Mucosa of rectum (tissue), 2 donors: ENCODE data around the gene MYO6.
A peak's percentile ranks its signal among the peaks of the same experiment; 100 is the strongest.

Experiments used
- H3K27ac ChIP-seq, 2 donors: one replicate each; pipeline ENCODE4 v1.7.0; 2013; ENCODE audit warnings: inconsistent platforms in 2 of 2, low read depth in 2 of 2, low read length in 2 of 2
- H3K27me3 ChIP-seq, 2 donors: one replicate each; pipeline ENCODE4 v1.7.0; 2013; ENCODE audit warnings: low read length in 2 of 2; ENCODE audit not compliant: control insufficient read depth in 2 of 2, insufficient read depth in 2 of 2
- H3K36me3 ChIP-seq, 2 donors: one replicate each; pipeline ENCODE4 v1.7.0; 2013; ENCODE audit warnings: low read length in 2 of 2; ENCODE audit not compliant: control insufficient read depth in 2 of 2, insufficient read depth in 2 of 2
- H3K4me1 ChIP-seq, 2 donors: one replicate each; pipeline ENCODE4 v1.7.0; 2013; ENCODE audit warnings: low read length in 2 of 2, mild to moderate bottlenecking in 1 of 2; ENCODE audit not compliant: control insufficient read depth in 2 of 2, insufficient read depth in 2 of 2
- H3K4me3 ChIP-seq, 2 donors: one replicate each; pipeline ENCODE4 v1.7.0; 2013; ENCODE audit warnings: low read length in 2 of 2
- H3K9ac ChIP-seq, 2 donors: one replicate each; pipeline ENCODE4 v1.7.0; 2013; ENCODE audit warnings: low read length in 2 of 2, low read depth in 1 of 2, mild to moderate bottlenecking in 1 of 2
- H3K9me3 ChIP-seq, 2 donors: one replicate each; pipeline ENCODE4 v1.7.0; 2013; ENCODE audit warnings: low read length in 2 of 2; ENCODE audit not compliant: control insufficient read depth in 2 of 2
- donor health status: healthy.
- donor health status: Normal muscosa, but diverticular disease.

Gene MYO6

GRCh38 chr6:75849329-75850025 is 100.4 kb downstream of the MYO6 start:
- Histone ChIP-seq H3K4me3 (no peak overlapping the region), H3K9ac (no peak overlapping the region), H3K27me3 (no peaks in the 10 kb centered on the region), H3K4me1 (peaks cover 0 to 19% of the 10 kb centered on the region in 2 donors), H3K27ac (no peak overlapping the region), H3K9me3 (no peaks in the 10 kb centered on the region), H3K36me3 (no peaks in the 10 kb centered on the region)

GRCh38 chr6:75850026-75850833 is 101.2 kb downstream of the MYO6 start:
- H3K27ac ChIP-seq, result no peak overlapping the region

GRCh38 chr6:75852721-75853120 is 103.7 kb downstream of the MYO6 start:
- H3K27ac ChIP-seq, result peak overlapping the region in 1 of 2 donors; percentile 30
- H3K4me1 ChIP-seq, result peaks cover 0 to 20% of the 10 kb centered on the region in 2 donors
- H3K9ac ChIP-seq, result no peak overlapping the region
- no peaks in the 10 kb centered on the region for H3K27me3 ChIP-seq
- no peaks in the 10 kb centered on the region for H3K36me3 ChIP-seq
- no peaks in the 10 kb centered on the region for H3K9me3 ChIP-seq
- H3K4me3 ChIP-seq, result peak overlapping the region in 1 of 2 donors; percentile 9

More at GRCh38 chr6:75850026-75850833, 101.2 kb downstream of the MYO6 start:
- Histone ChIP-seq H3K4me3 (no peak overlapping the region), H3K4me1 (peaks cover 0 to 20% of the 10 kb centered on the region in 2 donors), H3K9ac (no peak overlapping the region), H3K27me3 (no peaks in the 10 kb centered on the region), H3K36me3 (no peaks in the 10 kb centered on the region), H3K9me3 (no peaks in the 10 kb centered on the region)

- H3K4me3 ChIP-seq, result no peak overlapping the region
- peaks cover 0 to 20% of the 10 kb centered on the region in 2 donors for H3K4me1 ChIP-seq
- no peak overlapping the region for H3K27ac ChIP-seq
- H3K27me3 ChIP-seq, result no peaks in the 10 kb centered on the region
- no peaks in the 10 kb centered on the region for H3K36me3 ChIP-seq
- no peak overlapping the region for H3K9ac ChIP-seq
- H3K9me3 ChIP-seq, result no peaks in the 10 kb centered on the region
Observed at GRCh38 chr6:75853806-75854205, 104.8 kb downstream of the MYO6 start.

- Histone ChIP-seq H3K27me3 (no peaks in the 10 kb centered on the region), H3K27ac (no peak overlapping the region), H3K4me3 (no peak overlapping the region), H3K9me3 (no peaks in the 10 kb centered on the region), H3K36me3 (peaks cover 0 to 3% of the 10 kb centered on the region in 2 donors), H3K9ac (no peak overlapping the region), H3K4me1 (peaks cover 0 to 9% of the 10 kb centered on the region in 2 donors)
Observed at GRCh38 chr6:75855052-75855451, 106.0 kb downstream of the MYO6 start.

- Histone ChIP-seq H3K27me3 (no peaks in the 10 kb centered on the region), H3K4me1 (peaks cover 0 to 7% of the 10 kb centered on the region in 2 donors), H3K4me3 (no peak overlapping the region), H3K27ac (no peak overlapping the region), H3K9me3 (no peaks in the 10 kb centered on the region), H3K36me3 (peaks cover 3 to 12% of the 10 kb centered on the region in 2 donors), H3K9ac (no peak overlapping the region)
Observed at GRCh38 chr6:75856902-75857301, 107.9 kb downstream of the MYO6 start.

- H3K27ac ChIP-seq, result no peak overlapping the region
- H3K4me3 ChIP-seq, result no peak overlapping the region
- H3K9ac ChIP-seq, result no peak overlapping the region
- H3K36me3 ChIP-seq, result peaks cover 26 to 39% of the 10 kb centered on the region in 2 donors
- H3K4me1 ChIP-seq, result no peaks in the 10 kb centered on the region
- no peaks in the 10 kb centered on the region for H3K27me3 ChIP-seq
- no peaks in the 10 kb centered on the region for H3K9me3 ChIP-seq
Observed at GRCh38 chr6:75863001-75863400, 114.0 kb downstream of the MYO6 start.

GRCh38 chr6:75863784-75864183 is 114.7 kb downstream of the MYO6 start:
- H3K36me3 ChIP-seq, result peaks cover 26 to 39% of the 10 kb centered on the region in 2 donors

GRCh38 chr6:75864446-75864845 is 115.4 kb downstream of the MYO6 start:
- Histone ChIP-seq H3K4me1 (no peaks in the 10 kb centered on the region), H3K9me3 (no peaks in the 10 kb centered on the region), H3K4me3 (no peak overlapping the region), H3K36me3 (peaks cover 26 to 39% of the 10 kb centered on the region in 2 donors), H3K9ac (no peak overlapping the region), H3K27me3 (no peaks in the 10 kb centered on the region), H3K27ac (no peak overlapping the region)

More at GRCh38 chr6:75863784-75864183, 114.7 kb downstream of the MYO6 start:
- Histone ChIP-seq H3K4me1 (no peaks in the 10 kb centered on the region), H3K4me3 (no peak overlapping the region), H3K27ac (no peak overlapping the region), H3K9me3 (no peaks in the 10 kb centered on the region), H3K27me3 (no peaks in the 10 kb centered on the region), H3K9ac (no peak overlapping the region)

GRCh38 chr6:75870389-75870788 is 121.3 kb downstream of the MYO6 start:
- no peaks in the 10 kb centered on the region for H3K27me3 ChIP-seq
- peaks cover 21 to 23% of the 10 kb centered on the region in 2 donors for H3K36me3 ChIP-seq
- no peak overlapping the region for H3K27ac ChIP-seq
- H3K9ac ChIP-seq, result no peak overlapping the region
- no peaks in the 10 kb centered on the region for H3K9me3 ChIP-seq
- no peaks in the 10 kb centered on the region for H3K4me1 ChIP-seq
- H3K4me3 ChIP-seq, result no peak overlapping the region
